Nephron (organoid): ENCODE data around the gene NSUN6.
"Not testable (repeated sequence)": the region's sequence is repeated elsewhere in the genome, so short reads cannot be mapped to it uniquely, and the experiment has no call there.

ENCODE experiments used
- H3K27ac Mint-ChIP-seq, 3 experiments: 2 replicates each; pipeline ENCODE4 v1.8.0; 2020; ENCODE audit warnings: mixed read lengths in 3 of 3, mild to moderate bottlenecking in 2 of 3, moderate library complexity in 1 of 3
- H3K27me3 Mint-ChIP-seq: 2 replicates; pipeline ENCODE4 v1.8.0; 2021; ENCODE audit warnings: low read depth, mild to moderate bottlenecking, moderate library complexity, mixed read lengths
- H3K36me3 Mint-ChIP-seq: 2 replicates; pipeline ENCODE4 v1.8.0; 2020; ENCODE audit warnings: low read depth, mixed read lengths
- H3K4me1 Mint-ChIP-seq: 2 replicates; pipeline ENCODE4 v1.8.0; 2020; ENCODE audit warnings: mixed read lengths
- H3K4me3 Mint-ChIP-seq, 3 experiments: 2 replicates each; pipeline ENCODE4 v1.8.0; 2020; ENCODE audit warnings: mild to moderate bottlenecking in 3 of 3, mixed read lengths in 3 of 3, moderate library complexity in 2 of 3
- H3K9me3 Mint-ChIP-seq: 2 replicates; pipeline ENCODE4 v1.8.0; 2020; ENCODE audit warnings: mixed read lengths
- TF ChIP-seq, protein P1 (sequence below), 3 experiments: fragments of 200-600 bp; sonication (generic); IDR thresholded peaks; one replicate each; pipeline ENCODE4 v1.5.0; 2021; ENCODE audit warnings: antibody characterized with exemption in 3 of 3; ENCODE audit not compliant: unreplicated experiment in 3 of 3

NSUN6 gene

GRCh38 chr10:18576586-18576985, 74.8 kb downstream of the NSUN6 start:
- H3K36me3 Mint-ChIP-seq: peaks cover 62% of the 10 kb centered on the region
- H3K27me3 Mint-ChIP-seq: no peaks in the 10 kb centered on the region
- H3K9me3 Mint-ChIP-seq: peaks cover 16% of the 10 kb centered on the region
- TF ChIP-seq, protein P1, sequence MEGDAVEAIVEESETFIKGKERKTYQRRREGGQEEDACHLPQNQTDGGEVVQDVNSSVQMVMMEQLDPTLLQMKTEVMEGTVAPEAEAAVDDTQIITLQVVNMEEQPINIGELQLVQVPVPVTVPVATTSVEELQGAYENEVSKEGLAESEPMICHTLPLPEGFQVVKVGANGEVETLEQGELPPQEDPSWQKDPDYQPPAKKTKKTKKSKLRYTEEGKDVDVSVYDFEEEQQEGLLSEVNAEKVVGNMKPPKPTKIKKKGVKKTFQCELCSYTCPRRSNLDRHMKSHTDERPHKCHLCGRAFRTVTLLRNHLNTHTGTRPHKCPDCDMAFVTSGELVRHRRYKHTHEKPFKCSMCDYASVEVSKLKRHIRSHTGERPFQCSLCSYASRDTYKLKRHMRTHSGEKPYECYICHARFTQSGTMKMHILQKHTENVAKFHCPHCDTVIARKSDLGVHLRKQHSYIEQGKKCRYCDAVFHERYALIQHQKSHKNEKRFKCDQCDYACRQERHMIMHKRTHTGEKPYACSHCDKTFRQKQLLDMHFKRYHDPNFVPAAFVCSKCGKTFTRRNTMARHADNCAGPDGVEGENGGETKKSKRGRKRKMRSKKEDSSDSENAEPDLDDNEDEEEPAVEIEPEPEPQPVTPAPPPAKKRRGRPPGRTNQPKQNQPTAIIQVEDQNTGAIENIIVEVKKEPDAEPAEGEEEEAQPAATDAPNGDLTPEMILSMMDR (IDR thresholded peaks at IDR 0.05; ENCODE audit: unreplicated experiment in 3 of 3): no peak
- no peaks in the 10 kb centered on the region for H3K4me1 Mint-ChIP-seq
- no peak overlapping the region for H3K27ac Mint-ChIP-seq
- H3K4me3 Mint-ChIP-seq: no peak overlapping the region

GRCh38 chr10:18572959-18573561, 78.3 kb downstream of the NSUN6 start:
- H3K4me1 Mint-ChIP-seq: no peaks in the 10 kb centered on the region
- TF ChIP-seq, protein P1 (IDR thresholded peaks at IDR 0.05; ENCODE audit: unreplicated experiment in 3 of 3): no peak
- H3K27me3 Mint-ChIP-seq: no peaks in the 10 kb centered on the region
- H3K4me3 Mint-ChIP-seq: no peak overlapping the region
- no peak overlapping the region for H3K27ac Mint-ChIP-seq
- H3K9me3 Mint-ChIP-seq: peaks cover 11% of the 10 kb centered on the region
- peaks cover 34% of the 10 kb centered on the region for H3K36me3 Mint-ChIP-seq

DNA sequence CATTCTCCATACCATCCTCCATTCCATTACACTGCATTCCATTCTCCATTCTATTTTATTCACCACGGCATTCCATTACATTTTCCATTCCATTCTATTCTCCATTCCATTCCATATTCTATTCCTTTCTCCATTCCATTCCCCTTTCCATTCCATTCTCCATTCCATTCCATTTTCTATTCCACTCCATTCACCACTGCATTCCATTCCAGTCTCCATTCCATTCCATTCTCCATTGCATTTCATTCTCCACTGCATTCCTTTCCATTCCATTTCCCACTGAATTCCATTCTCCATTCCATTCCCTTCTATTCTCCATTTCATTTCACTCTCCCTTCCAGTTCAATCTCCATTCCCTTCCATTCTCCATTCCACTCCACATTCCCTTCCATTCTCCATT, 79.6 kb downstream of the NSUN6 start:
- H3K36me3 Mint-ChIP-seq: peaks cover 22% of the 10 kb centered on the region
- TF ChIP-seq, protein P1 (IDR thresholded peaks at IDR 0.05; ENCODE audit: unreplicated experiment in 3 of 3): no peak
- no peaks in the 10 kb centered on the region for H3K27me3 Mint-ChIP-seq
- H3K27ac Mint-ChIP-seq: no peak overlapping the region
- no peaks in the 10 kb centered on the region for H3K4me1 Mint-ChIP-seq
- H3K4me3 Mint-ChIP-seq: no peak overlapping the region
- H3K9me3 Mint-ChIP-seq: peaks cover 5% of the 10 kb centered on the region

DNA sequence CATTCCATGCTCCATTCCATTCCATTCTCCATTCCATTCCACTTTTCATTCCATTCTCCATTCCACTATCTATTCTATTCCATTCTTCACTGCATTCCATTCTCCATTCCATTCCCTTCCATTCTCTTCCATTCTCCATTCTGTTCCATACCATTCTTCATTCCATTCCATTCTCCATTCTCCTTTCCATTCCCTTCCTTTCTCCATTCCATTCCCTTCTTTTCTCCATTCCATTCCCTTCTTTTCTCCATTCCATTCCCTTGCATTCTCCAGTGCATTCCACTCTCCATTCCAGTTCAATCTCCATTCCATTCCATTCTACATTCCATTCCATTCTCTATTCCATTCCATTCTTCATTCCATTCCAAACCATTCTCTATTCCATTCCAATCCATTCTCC, 80.3 kb downstream of the NSUN6 start:
- peaks cover 15% of the 10 kb centered on the region for H3K36me3 Mint-ChIP-seq
- H3K9me3 Mint-ChIP-seq: peaks cover 4% of the 10 kb centered on the region
- H3K4me3 Mint-ChIP-seq: no peak overlapping the region
- no peak overlapping the region for H3K27ac Mint-ChIP-seq
- H3K27me3 Mint-ChIP-seq: no peaks in the 10 kb centered on the region
- H3K4me1 Mint-ChIP-seq: no peaks in the 10 kb centered on the region
- TF ChIP-seq, protein P1 (IDR thresholded peaks at IDR 0.05; ENCODE audit: unreplicated experiment in 3 of 3): no peak

- not testable (repeated sequence) for H3K27me3 Mint-ChIP-seq, H3K36me3 Mint-ChIP-seq, H3K27ac Mint-ChIP-seq, H3K4me3 Mint-ChIP-seq, H3K9me3 Mint-ChIP-seq, H3K4me1 Mint-ChIP-seq
Measured at GRCh38 chr10:18570386-18570785, 81.0 kb downstream of the NSUN6 start.

GRCh38 chr10:18567343-18567856, 84.0 kb downstream of the NSUN6 start:
- TF ChIP-seq, protein P1 (IDR thresholded peaks at IDR 0.05; ENCODE audit: unreplicated experiment in 3 of 3): no peak
- no peaks in the 10 kb centered on the region for H3K4me1 Mint-ChIP-seq
- H3K27ac Mint-ChIP-seq: no peak overlapping the region
- no peaks in the 10 kb centered on the region for H3K36me3 Mint-ChIP-seq
- H3K9me3 Mint-ChIP-seq: no peaks in the 10 kb centered on the region
- H3K4me3 Mint-ChIP-seq: no peak overlapping the region
- H3K27me3 Mint-ChIP-seq: no peaks in the 10 kb centered on the region
